Measurements from ENCODE around the gene ZNF106. TPM values are rescaled to one million over a fixed set of nuclear protein-coding genes. Genes with fewer than 3 reads are reported as not detected.

The ZNF106 gene
- total RNA-seq, 4 donors from 2014 or later: 312 to 568 (median 428) TPM

DNA sequence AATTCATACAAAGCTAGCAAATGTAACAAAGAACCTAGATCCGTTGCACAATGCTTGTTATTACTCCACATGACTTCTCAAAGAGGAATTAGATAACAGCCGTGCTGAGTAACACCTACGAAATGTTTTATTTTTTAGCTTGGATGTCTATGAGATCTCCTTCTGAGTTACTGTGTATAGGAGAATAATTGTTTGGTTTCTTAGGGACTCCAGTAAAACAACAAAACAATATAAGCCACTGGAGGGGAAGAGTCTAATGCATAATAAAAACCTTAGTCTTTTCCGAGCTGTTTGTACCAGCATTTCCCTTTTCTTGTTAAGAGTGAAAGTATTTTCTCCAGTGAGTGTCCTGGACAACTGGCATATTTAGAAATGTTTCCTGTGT is 20.1 kb upstream of the ZNF106 start:
- DNase-seq (ENCODE audit: extremely low spot score): no peak
- Histone ChIP-seq H3K4me3 (peak overlapping the region in 2 of 4 donors; percentile 13 to 14), H3K36me3 (peaks cover 10 to 36% (median 29%) of the 10 kb centered on the region in 4 donors), H3K27me3 (no peaks in the 10 kb centered on the region), H3K4me1 (peaks cover 13 to 32% (median 25%) of the 10 kb centered on the region in 4 donors), H3K9me3 (no peaks in the 10 kb centered on the region), H3K27ac (replicated peaks in 1 of 4) (peak overlapping the region; percentile 3 to 46 (median 27))
- TF ChIP-seq, protein P1, sequence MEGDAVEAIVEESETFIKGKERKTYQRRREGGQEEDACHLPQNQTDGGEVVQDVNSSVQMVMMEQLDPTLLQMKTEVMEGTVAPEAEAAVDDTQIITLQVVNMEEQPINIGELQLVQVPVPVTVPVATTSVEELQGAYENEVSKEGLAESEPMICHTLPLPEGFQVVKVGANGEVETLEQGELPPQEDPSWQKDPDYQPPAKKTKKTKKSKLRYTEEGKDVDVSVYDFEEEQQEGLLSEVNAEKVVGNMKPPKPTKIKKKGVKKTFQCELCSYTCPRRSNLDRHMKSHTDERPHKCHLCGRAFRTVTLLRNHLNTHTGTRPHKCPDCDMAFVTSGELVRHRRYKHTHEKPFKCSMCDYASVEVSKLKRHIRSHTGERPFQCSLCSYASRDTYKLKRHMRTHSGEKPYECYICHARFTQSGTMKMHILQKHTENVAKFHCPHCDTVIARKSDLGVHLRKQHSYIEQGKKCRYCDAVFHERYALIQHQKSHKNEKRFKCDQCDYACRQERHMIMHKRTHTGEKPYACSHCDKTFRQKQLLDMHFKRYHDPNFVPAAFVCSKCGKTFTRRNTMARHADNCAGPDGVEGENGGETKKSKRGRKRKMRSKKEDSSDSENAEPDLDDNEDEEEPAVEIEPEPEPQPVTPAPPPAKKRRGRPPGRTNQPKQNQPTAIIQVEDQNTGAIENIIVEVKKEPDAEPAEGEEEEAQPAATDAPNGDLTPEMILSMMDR (IDR thresholded peaks at IDR 0.05): no peak
- TF ChIP-seq POLR2A (IDR thresholded peaks at IDR 0.05; ENCODE audit: low read depth): no peak
- no peak for TF ChIP-seq EP300 (IDR thresholded peaks at IDR 0.05)
- no peak for TF ChIP-seq POLR2AphosphoS5 (IDR thresholded peaks at IDR 0.05)
- intact Hi-C loops (cut with DNase I): no loop called here
- 56% methylated on average over 4 of the region's 4 CpGs for whole genome bisulfite sequencing

DNA sequence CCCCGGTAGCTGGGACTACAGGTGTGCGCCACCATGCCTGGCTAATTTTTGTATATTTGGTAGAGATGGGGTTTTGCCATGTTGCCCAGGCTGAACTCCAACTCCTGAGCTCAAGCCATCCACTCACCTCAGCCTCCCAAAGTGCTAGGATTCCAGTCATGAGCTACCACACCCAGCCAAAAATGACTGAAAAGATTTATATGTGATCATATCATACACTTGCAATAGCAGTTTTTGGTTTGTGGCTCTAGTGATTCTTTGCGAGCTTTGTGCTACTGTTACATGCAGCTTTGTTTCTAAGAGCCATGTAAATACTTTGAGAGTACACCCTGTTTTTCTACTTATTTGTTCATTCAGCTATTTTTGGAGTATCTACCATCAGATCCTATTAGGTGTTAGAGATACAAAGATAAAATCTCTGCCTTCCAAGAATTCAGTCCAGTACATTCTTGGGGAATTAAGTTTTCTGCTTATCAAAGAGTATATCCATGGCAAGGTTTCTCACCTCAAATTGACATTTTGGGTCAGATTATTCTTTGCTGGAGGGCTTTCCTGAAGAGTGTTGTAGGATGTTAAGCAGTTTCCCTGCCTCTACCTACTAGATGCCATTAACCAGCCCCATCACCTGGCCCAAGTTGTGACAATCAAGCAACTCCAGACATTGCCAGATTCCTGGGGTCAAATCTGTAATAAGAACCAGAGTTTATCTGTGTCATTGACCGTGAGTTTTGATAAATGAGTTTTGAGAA is 19.5 kb upstream of the ZNF106 start:
- DNase-seq (ENCODE audit: extremely low spot score): no peak
- Histone ChIP-seq H3K4me1 (peaks cover 13 to 32% (median 25%) of the 10 kb centered on the region in 4 donors), H3K27ac (replicated peaks in 1 of 4) (peak overlapping the region in 3 of 4 donors; percentile 24 to 46 (median 36)), H3K36me3 (peaks cover 10 to 30% (median 24%) of the 10 kb centered on the region in 4 donors), H3K27me3 (no peaks in the 10 kb centered on the region), H3K9me3 (no peaks in the 10 kb centered on the region), H3K4me3 (no peak overlapping the region)
- intact Hi-C loops (cut with DNase I): no loop called here
- TF ChIP-seq EP300 (IDR thresholded peaks at IDR 0.05) (no peak), POLR2A (IDR thresholded peaks at IDR 0.05; ENCODE audit: low read depth) (no peak), POLR2AphosphoS5 (IDR thresholded peaks at IDR 0.05) (no peak)
- TF ChIP-seq, protein P1 (IDR thresholded peaks at IDR 0.05): no peak
- 88% methylated on average over 4 of the region's 4 CpGs for WGBS

DNA sequence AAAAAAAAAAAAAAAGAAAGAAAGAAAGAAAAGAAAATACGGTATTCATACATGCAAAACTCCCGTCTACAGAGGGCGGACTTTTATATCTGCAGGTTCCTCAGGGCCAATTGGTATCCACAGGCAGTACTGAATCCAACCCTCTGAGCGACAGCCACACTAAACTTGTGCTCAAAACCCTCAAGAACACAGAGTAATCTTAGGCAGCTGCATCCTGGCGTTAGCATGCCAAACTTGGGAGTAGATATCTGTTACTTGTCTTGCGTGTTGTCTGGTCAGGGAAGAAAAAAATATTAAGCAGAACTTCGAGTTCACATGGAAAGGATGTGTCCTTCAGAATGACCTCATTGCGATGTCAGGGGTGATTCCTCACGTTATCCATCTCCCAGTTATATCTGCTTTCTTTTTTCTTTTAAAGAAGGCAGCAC is 17.3 kb upstream of the ZNF106 start:
- intact Hi-C loops (cut with DNase I): no loop called here
- DNase-seq (ENCODE audit: extremely low spot score): no peak
- Histone ChIP-seq H3K4me3 (no peak overlapping the region), H3K27ac (replicated peaks in 1 of 4) (peak overlapping the region in 3 of 4 donors; percentile 2 to 37 (median 33)), H3K27me3 (no peaks in the 10 kb centered on the region), H3K9me3 (no peaks in the 10 kb centered on the region), H3K4me1 (peaks cover 24 to 42% (median 34%) of the 10 kb centered on the region in 4 donors), H3K36me3 (peaks cover 0 to 8% (median 3%) of the 10 kb centered on the region in 4 donors)
- 60% methylated on average over 9 of the region's 9 CpGs for WGBS
- TF ChIP-seq POLR2AphosphoS5 (IDR thresholded peaks at IDR 0.05) (peak in 1 of 2 donors; percentile 40), EP300 (IDR thresholded peaks at IDR 0.05) (no peak)
- TF ChIP-seq, protein P1 (IDR thresholded peaks at IDR 0.05): peak in 1 of 3 experiments; percentile 5

DNA sequence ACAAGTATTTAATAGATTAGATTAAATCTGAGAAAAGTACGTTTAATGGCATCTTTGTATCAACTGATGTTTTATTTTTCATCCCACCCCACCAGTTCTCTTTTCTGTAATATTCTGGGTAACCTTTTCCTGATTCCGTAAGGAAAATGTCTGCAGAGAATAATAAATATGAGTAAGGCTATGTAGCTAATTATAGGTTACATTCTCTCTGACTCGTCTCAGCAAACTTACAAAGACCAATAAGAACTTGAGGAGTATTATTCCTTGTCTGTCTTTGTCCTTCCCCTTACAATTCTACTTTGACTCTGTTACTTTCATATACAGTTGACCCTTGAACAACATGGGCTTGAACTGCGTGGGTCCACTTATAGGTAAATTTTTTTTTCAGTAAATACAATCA is 16.6 kb upstream of the ZNF106 start:
- intact Hi-C loops (cut with DNase I): no loop called here
- H3K27ac ChIP-seq (replicated peaks in 1 of 4): peak overlapping the region in 2 of 4 donors; percentile 2 to 33
- H3K4me1 ChIP-seq: peaks cover 24 to 39% (median 33%) of the 10 kb centered on the region in 4 donors
- no peaks in the 10 kb centered on the region for H3K27me3 ChIP-seq
- WGBS: 73% methylated on average over 4 of the region's 4 CpGs
- H3K36me3 ChIP-seq: peaks cover 0 to 2% (median 0%) of the 10 kb centered on the region in 4 donors
- H3K9me3 ChIP-seq: no peaks in the 10 kb centered on the region
- no peak for TF ChIP-seq POLR2A (IDR thresholded peaks at IDR 0.05; ENCODE audit: low read depth)
- TF ChIP-seq EP300 (IDR thresholded peaks at IDR 0.05): no peak
- TF ChIP-seq POLR2AphosphoS5 (IDR thresholded peaks at IDR 0.05): no peak
- TF ChIP-seq, protein P1 (IDR thresholded peaks at IDR 0.05): no peak
- DNase-seq (ENCODE audit: extremely low spot score): no peak
- no peak overlapping the region for H3K4me3 ChIP-seq

Measured in esophagus muscularis mucosa (tissue), 4 donors.